Gastroesophageal sphincter (tissue), 4 donors: Measurements from ENCODE around the gene DPEP1. TPM values are rescaled to one million over a fixed set of nuclear protein-coding genes. Genes with fewer than 3 reads are reported as not detected.

Experiments used
- ATAC-seq: fragments of 150-250 bp; one replicate; pipeline ENCODE4 v1.9.1; 2016; ENCODE audit warnings: mild to moderate bottlenecking, moderate library complexity
- H3K27ac ChIP-seq, 4 donors: fragments of 200-600 bp; sonication (generic) in 3 of 4; 1 replicate in 3 of 4; 2 replicates in 1 of 4; pipeline ENCODE4 v1.5.1; 2016 to 2019
- H3K27me3 ChIP-seq: fragments of 200-600 bp; sonication (generic); one replicate; pipeline ENCODE4 v1.5.1; 2019
- H3K36me3 ChIP-seq, 2 donors: fragments of 200-600 bp; sonication (generic); one replicate each; pipeline ENCODE4 v1.5.1; 2019; ENCODE audit warnings: control low read depth in 1 of 2
- H3K4me1 ChIP-seq, 3 donors: fragments of 200-600 bp; sonication (generic); 1 replicate in 2 of 3; 2 replicates in 1 of 3; pipeline ENCODE4 v1.5.1; 2016 to 2019; ENCODE audit warnings: control low read depth in 2 of 3
- H3K4me3 ChIP-seq, 2 donors: fragments of 200-600 bp; sonication (generic); one replicate each; pipeline ENCODE4 v1.5.1; 2019; ENCODE audit warnings: mild to moderate bottlenecking in 1 of 2, moderate library complexity in 1 of 2
- H3K9me3 ChIP-seq, 3 donors: fragments of 200-600 bp; sonication (generic); one replicate each; pipeline ENCODE4 v1.5.1; 2017 to 2019; ENCODE audit warnings: control low read depth in 2 of 3
- CTCF ChIP-seq, 4 experiments: fragments of 200-600 bp in 2 of 4; fragments of 450-650 bp in 2 of 4; sonication (generic) in 1 of 4; IDR thresholded peaks; one replicate each; pipeline ENCODE4 v1.5.1; 2017 to 2019; ENCODE audit warnings: antibody characterized with exemption in 4 of 4, mild to moderate bottlenecking in 2 of 4, moderate library complexity in 2 of 4
- EP300 ChIP-seq: sonication (generic); formaldehyde crosslinking; IDR thresholded peaks from one replicate; pipeline ENCODE4 v1.6.1; 2017; ENCODE audit warnings: antibody characterized with exemption, mild to moderate bottlenecking
- POLR2A ChIP-seq, 2 donors: fragments of 450-650 bp; IDR thresholded peaks; one replicate each; pipeline ENCODE4 v1.6.1; 2017; ENCODE audit warnings: antibody characterized with exemption in 2 of 2, mild to moderate bottlenecking in 2 of 2, moderate library complexity in 1 of 2
- POLR2AphosphoS5 ChIP-seq: sonication (generic); formaldehyde crosslinking; IDR thresholded peaks from one replicate; pipeline ENCODE4 v1.6.1; 2017; ENCODE audit warnings: antibody characterized with exemption
- WGBS, 2 donors: methylation state at CpG; one replicate each; pipeline ENCODE4 v1.1.5; 2018; ENCODE audit warnings: low coverage in 1 of 2; 5-methylcytosine and 5-hydroxymethylcytosine counted together
- total RNA-seq, 4 donors: library from RNA; depleted of rRNA; stranded (reverse); fragments of >200 nt; gene quantifications; one replicate each; pipeline ENCODE4 v1.1.0, GENCODE V29; 2016

Gene DPEP1
- total RNA-seq, 4 donors from 2014 or later, result 0.54 TPM; not detected in 3

GRCh38 chr16:89599451-89599858 is 14.0 kb upstream of the DPEP1 start:
- Histone ChIP-seq H3K4me3 (no peak overlapping the region), H3K9me3 (no peaks in the 10 kb centered on the region), H3K27ac (no peak overlapping the region), H3K36me3 (no peaks in the 10 kb centered on the region), H3K27me3 (peaks cover 26% of the 10 kb centered on the region), H3K4me1 (peaks cover 0 to 12% (median 0%) of the 10 kb centered on the region in 3 donors)
- no peak for ATAC-seq
- WGBS, 2 donors, result 61% methylated on average over 4 of the region's 8 CpGs; no CpG with 5 or more reads in 1 of the 2 donors
- no peak for TF ChIP-seq POLR2AphosphoS5
- no peak for TF ChIP-seq CTCF (IDR thresholded peaks at IDR 0.05)
- TF ChIP-seq POLR2A (IDR thresholded peaks at IDR 0.05), result no peak
- TF ChIP-seq EP300, result no peak

- TF ChIP-seq POLR2AphosphoS5 (no peak), EP300 (no peak), POLR2A (IDR thresholded peaks at IDR 0.05) (no peak), CTCF (IDR thresholded peaks at IDR 0.05) (no peak)
- 100% methylated on average over 1 of the region's 10 CpGs; no CpG with 5 or more reads in 1 of the 2 donors for WGBS, 2 donors
- no peak for ATAC-seq
Observed at GRCh38 chr16:89599902-89600301, 13.5 kb upstream of the DPEP1 start.

GRCh38 chr16:89600427-89600826 is 13.0 kb upstream of the DPEP1 start:
- Histone ChIP-seq H3K4me1 (peaks cover 0 to 12% (median 0%) of the 10 kb centered on the region in 3 donors), H3K4me3 (no peak overlapping the region), H3K27ac (no peak overlapping the region), H3K27me3 (peaks cover 36% of the 10 kb centered on the region), H3K36me3 (no peaks in the 10 kb centered on the region), H3K9me3 (no peaks in the 10 kb centered on the region)
- TF ChIP-seq POLR2AphosphoS5 (no peak), POLR2A (IDR thresholded peaks at IDR 0.05) (no peak), CTCF (IDR thresholded peaks at IDR 0.05) (no peak), EP300 (no peak)
- ATAC-seq, result no peak
- WGBS, 2 donors, result 74 to 90% methylated on average over 3 to 6 of the region's 12 CpGs

More at GRCh38 chr16:89599902-89600301, 13.5 kb upstream of the DPEP1 start:
- no peak overlapping the region for H3K4me3 ChIP-seq
- no peaks in the 10 kb centered on the region for H3K36me3 ChIP-seq
- H3K27me3 ChIP-seq, result peaks cover 31% of the 10 kb centered on the region
- H3K9me3 ChIP-seq, result no peaks in the 10 kb centered on the region
- H3K27ac ChIP-seq, result no peak overlapping the region
- peaks cover 0 to 12% (median 0%) of the 10 kb centered on the region in 3 donors for H3K4me1 ChIP-seq

- Histone ChIP-seq H3K27ac (no peak overlapping the region), H3K4me3 (no peak overlapping the region), H3K9me3 (no peaks in the 10 kb centered on the region), H3K4me1 (peaks cover 0 to 12% (median 0%) of the 10 kb centered on the region in 3 donors), H3K27me3 (peaks cover 41% of the 10 kb centered on the region), H3K36me3 (no peaks in the 10 kb centered on the region)
- 65 to 71% methylated on average over 4 to 7 of the region's 8 CpGs for WGBS, 2 donors
- no peak for ATAC-seq
- no peak for TF ChIP-seq POLR2AphosphoS5
- no peak for TF ChIP-seq POLR2A (IDR thresholded peaks at IDR 0.05)
- TF ChIP-seq EP300, result no peak
- TF ChIP-seq CTCF (IDR thresholded peaks at IDR 0.05), result no peak
Observed at GRCh38 chr16:89600956-89601355, 12.5 kb upstream of the DPEP1 start.

- no peak for ATAC-seq
- WGBS, 2 donors, result no CpG with 5 or more reads among the region's 22 CpGs
- H3K36me3 ChIP-seq, result no peaks in the 10 kb centered on the region
Observed at GRCh38 chr16:89601906-89602272, 11.6 kb upstream of the DPEP1 start.

More at GRCh38 chr16:89601906-89602272, 11.6 kb upstream of the DPEP1 start:
- no peak overlapping the region for H3K4me3 ChIP-seq
- TF ChIP-seq POLR2AphosphoS5, result no peak
- no peak for TF ChIP-seq CTCF (IDR thresholded peaks at IDR 0.05)
- TF ChIP-seq POLR2A (IDR thresholded peaks at IDR 0.05), result no peak
- TF ChIP-seq EP300, result no peak
- no peaks in the 10 kb centered on the region for H3K9me3 ChIP-seq
- H3K4me1 ChIP-seq, result peaks cover 0 to 12% (median 0%) of the 10 kb centered on the region in 3 donors
- H3K27ac ChIP-seq, result no peak overlapping the region
- peaks cover 48% of the 10 kb centered on the region for H3K27me3 ChIP-seq
